Measurements from ENCODE around the gene OLFM4. TPM values are rescaled to one million over a fixed set of nuclear protein-coding genes. Genes with fewer than 3 reads are reported as not detected.

Gene OLFM4
- total RNA-seq, 2 experiments from 2014 or later, result 0.06 TPM; not detected in 1

DNA sequence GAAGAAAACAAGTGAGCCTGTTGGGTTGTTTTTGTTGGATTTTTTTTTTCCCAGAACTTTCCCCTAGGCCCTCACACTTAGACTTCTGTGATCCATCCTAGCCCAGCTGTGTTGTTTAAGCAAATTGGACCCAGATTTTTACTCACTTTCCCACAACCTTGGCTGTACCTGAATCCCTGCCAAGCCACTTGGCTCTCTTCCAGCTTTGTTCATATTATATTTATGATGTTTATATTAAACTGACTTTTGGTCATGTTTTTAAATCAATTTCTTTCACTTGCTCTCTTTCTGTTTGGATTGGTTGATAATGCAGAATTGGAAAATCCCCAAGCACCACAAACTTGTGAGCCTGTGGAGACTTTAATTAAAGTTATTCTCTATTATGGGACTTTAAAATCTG, 16.6 kb downstream of the OLFM4 start:
- BruUV-seq (replicated peaks), result no TSS peak
- CTCF ChIA-PET (ENCODE audit: unreplicated experiment), result no interaction called here

DNA sequence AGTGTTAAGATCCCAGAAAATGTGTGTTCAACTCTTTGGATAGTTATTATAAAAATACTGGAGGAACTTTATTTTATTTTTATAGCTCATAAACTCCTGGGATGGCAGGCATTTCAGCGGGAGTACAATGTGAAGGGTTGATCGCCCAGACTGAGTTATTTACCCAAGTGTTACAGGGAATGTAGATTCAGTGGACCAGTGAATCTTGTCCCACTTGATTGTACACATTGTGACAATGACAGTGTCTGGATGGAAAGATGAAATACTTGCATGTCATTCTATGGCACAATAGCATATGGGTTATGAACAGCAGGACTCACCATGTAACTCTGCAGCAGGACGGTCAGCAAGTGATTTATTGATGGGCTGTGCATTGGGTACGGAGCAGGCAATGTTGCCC, 20.3 kb downstream of the OLFM4 start:
- POLR2A ChIA-PET, result no interaction called here

More for the DNA sequence above, 16.6 kb downstream of the OLFM4 start:
- no peak overlapping the region for H2AFZ ChIP-seq (ENCODE audit: low read length)
- H3K9me2 ChIP-seq (ENCODE audit: insufficient read depth, low read length), result no peaks in the 10 kb centered on the region
- H4K20me1 ChIP-seq (ENCODE audit: insufficient read depth, low read length), result no peaks in the 10 kb centered on the region
- no peaks in the 10 kb centered on the region for H3K9me3 ChIP-seq (ENCODE audit: low read length)
- H3K4me1 ChIP-seq (ENCODE audit: insufficient read depth, low read length, poor library complexity, severe bottlenecking), result no peaks in the 10 kb centered on the region
- H3K79me2 ChIP-seq (ENCODE audit: insufficient read depth, low read depth, low read length), result no peaks in the 10 kb centered on the region
- H3K4me3 ChIP-seq (ENCODE audit: low read depth, low read length, poor library complexity, severe bottlenecking), result no peak overlapping the region
- no peak overlapping the region for H3K4me2 ChIP-seq (ENCODE audit: low read length)
- no peak overlapping the region for H3K27ac ChIP-seq (ENCODE audit: low read depth, low read length, poor library complexity, severe bottlenecking)
- no peaks in the 10 kb centered on the region for H3K36me3 ChIP-seq (ENCODE audit: insufficient read depth, low read length)
- intact Hi-C loops (cut with micrococcal nuclease; ENCODE audit: unreplicated experiment), result no loop called here
- DNase-seq (ENCODE audit: low spot score), result no peak
- POLR2A ChIA-PET, result no interaction called here
- TF ChIP-seq CTCF (conservative IDR thresholded peaks at IDR 0.05; ENCODE audit: low read length), result no peak
- no peak for TF ChIP-seq EZH2phosphoT487 (IDR thresholded peaks at IDR 0.05; ENCODE audit: borderline replicate concordance, low read depth, low read length)

GRCh38 chr13:53050151-53050550, 21.5 kb downstream of the OLFM4 start:
- no peaks in the 10 kb centered on the region for H4K20me1 ChIP-seq (ENCODE audit: insufficient read depth, low read length)
- H3K36me3 ChIP-seq (ENCODE audit: insufficient read depth, low read length), result no peaks in the 10 kb centered on the region
- H3K79me2 ChIP-seq (ENCODE audit: insufficient read depth, low read depth, low read length), result no peaks in the 10 kb centered on the region
- ChIA-PET POLR2A (no interaction called here), CTCF (ENCODE audit: unreplicated experiment) (no interaction called here)
- no peak overlapping the region for H2AFZ ChIP-seq (ENCODE audit: low read length)
- no peak overlapping the region for H3K4me3 ChIP-seq (ENCODE audit: low read depth, low read length, poor library complexity, severe bottlenecking)
- BruUV-seq (replicated peaks), result no TSS peak
- TF ChIP-seq CTCF (conservative IDR thresholded peaks at IDR 0.05; ENCODE audit: low read length) (no peak), EZH2phosphoT487 (IDR thresholded peaks at IDR 0.05; ENCODE audit: borderline replicate concordance, low read depth, low read length) (no peak)
- H3K9me2 ChIP-seq (ENCODE audit: insufficient read depth, low read length), result no peaks in the 10 kb centered on the region
- H3K9me3 ChIP-seq (ENCODE audit: low read length), result no peaks in the 10 kb centered on the region
- H3K27ac ChIP-seq (ENCODE audit: low read depth, low read length, poor library complexity, severe bottlenecking), result no peak overlapping the region
- DNase-seq (ENCODE audit: low spot score), result no peak
- H3K4me1 ChIP-seq (ENCODE audit: insufficient read depth, low read length, poor library complexity, severe bottlenecking), result no peaks in the 10 kb centered on the region
- intact Hi-C loops (cut with micrococcal nuclease; ENCODE audit: unreplicated experiment), result no loop called here
- no peak overlapping the region for H3K4me2 ChIP-seq (ENCODE audit: low read length)

More for the DNA sequence above, 20.3 kb downstream of the OLFM4 start:
- no peak overlapping the region for H2AFZ ChIP-seq (ENCODE audit: low read length)
- CTCF ChIA-PET (ENCODE audit: unreplicated experiment), result no interaction called here
- no peaks in the 10 kb centered on the region for H3K9me2 ChIP-seq (ENCODE audit: insufficient read depth, low read length)
- no TSS peak for BruUV-seq (replicated peaks)
- no peak for TF ChIP-seq CTCF (conservative IDR thresholded peaks at IDR 0.05; ENCODE audit: low read length)
- TF ChIP-seq EZH2phosphoT487 (IDR thresholded peaks at IDR 0.05; ENCODE audit: borderline replicate concordance, low read depth, low read length), result no peak
- H3K79me2 ChIP-seq (ENCODE audit: insufficient read depth, low read depth, low read length), result no peaks in the 10 kb centered on the region
- no peak overlapping the region for H3K4me3 ChIP-seq (ENCODE audit: low read depth, low read length, poor library complexity, severe bottlenecking)
- H3K9me3 ChIP-seq (ENCODE audit: low read length), result no peaks in the 10 kb centered on the region
- no peaks in the 10 kb centered on the region for H3K36me3 ChIP-seq (ENCODE audit: insufficient read depth, low read length)
- H4K20me1 ChIP-seq (ENCODE audit: insufficient read depth, low read length), result no peaks in the 10 kb centered on the region
- DNase-seq (ENCODE audit: low spot score), result no peak
- intact Hi-C loops (cut with micrococcal nuclease; ENCODE audit: unreplicated experiment), result no loop called here
- H3K27ac ChIP-seq (ENCODE audit: low read depth, low read length, poor library complexity, severe bottlenecking), result no peak overlapping the region
- H3K4me2 ChIP-seq (ENCODE audit: low read length), result no peak overlapping the region
- H3K4me1 ChIP-seq (ENCODE audit: insufficient read depth, low read length, poor library complexity, severe bottlenecking), result no peaks in the 10 kb centered on the region

All from OCI-LY7 (cell line).